GM06990 (cell line): ENCODE results near the gene RPL5.

Experiments used
- DNase-seq: peaks from one replicate; pipeline ENCODE4 v3.0.0-alpha.2; 2011; ENCODE audit not compliant: insufficient read length; ENCODE audit errors: extremely low read depth
- H3K27me3 ChIP-seq: replicated peaks from 2 replicates; pipeline ENCODE4 v1.6.0; 2011; ENCODE audit warnings: low read length; ENCODE audit not compliant: control insufficient read depth, insufficient read depth
- H3K36me3 ChIP-seq: 2 replicates; pipeline ENCODE4 v1.5.1; 2011; ENCODE audit warnings: low read length; ENCODE audit not compliant: control insufficient read depth, insufficient read depth
- H3K4me3 ChIP-seq: replicated peaks from 2 replicates; pipeline ENCODE4 v1.5.1; 2011; ENCODE audit warnings: low read depth, mild to moderate bottlenecking, control low read depth, low read length
- TF ChIP-seq, protein P1 (sequence below): IDR thresholded peaks from 2 replicates; pipeline ENCODE4 v1.5.1; 2011; ENCODE audit warnings: low read length, control low read depth, mild to moderate bottlenecking, inconsistent platforms; ENCODE audit not compliant: insufficient read depth, poor library complexity, severe bottlenecking

RPL5 gene

GRCh38 chr1:92797961-92798360 lies 33.9 kb upstream of the RPL5 start:
- no peaks in the 10 kb centered on the region for H3K27me3 ChIP-seq
- TF ChIP-seq, protein P1, sequence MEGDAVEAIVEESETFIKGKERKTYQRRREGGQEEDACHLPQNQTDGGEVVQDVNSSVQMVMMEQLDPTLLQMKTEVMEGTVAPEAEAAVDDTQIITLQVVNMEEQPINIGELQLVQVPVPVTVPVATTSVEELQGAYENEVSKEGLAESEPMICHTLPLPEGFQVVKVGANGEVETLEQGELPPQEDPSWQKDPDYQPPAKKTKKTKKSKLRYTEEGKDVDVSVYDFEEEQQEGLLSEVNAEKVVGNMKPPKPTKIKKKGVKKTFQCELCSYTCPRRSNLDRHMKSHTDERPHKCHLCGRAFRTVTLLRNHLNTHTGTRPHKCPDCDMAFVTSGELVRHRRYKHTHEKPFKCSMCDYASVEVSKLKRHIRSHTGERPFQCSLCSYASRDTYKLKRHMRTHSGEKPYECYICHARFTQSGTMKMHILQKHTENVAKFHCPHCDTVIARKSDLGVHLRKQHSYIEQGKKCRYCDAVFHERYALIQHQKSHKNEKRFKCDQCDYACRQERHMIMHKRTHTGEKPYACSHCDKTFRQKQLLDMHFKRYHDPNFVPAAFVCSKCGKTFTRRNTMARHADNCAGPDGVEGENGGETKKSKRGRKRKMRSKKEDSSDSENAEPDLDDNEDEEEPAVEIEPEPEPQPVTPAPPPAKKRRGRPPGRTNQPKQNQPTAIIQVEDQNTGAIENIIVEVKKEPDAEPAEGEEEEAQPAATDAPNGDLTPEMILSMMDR, result no peak
- H3K36me3 ChIP-seq, result no peaks in the 10 kb centered on the region
- no peak for DNase-seq
- no peak overlapping the region for H3K4me3 ChIP-seq

- Histone ChIP-seq H3K4me3 (no peak overlapping the region), H3K27me3 (no peaks in the 10 kb centered on the region), H3K36me3 (no peaks in the 10 kb centered on the region)
- TF ChIP-seq, protein P1, result no peak
- no peak for DNase-seq
Observed at GRCh38 chr1:92803140-92803887, 28.5 kb upstream of the RPL5 start.

DNA sequence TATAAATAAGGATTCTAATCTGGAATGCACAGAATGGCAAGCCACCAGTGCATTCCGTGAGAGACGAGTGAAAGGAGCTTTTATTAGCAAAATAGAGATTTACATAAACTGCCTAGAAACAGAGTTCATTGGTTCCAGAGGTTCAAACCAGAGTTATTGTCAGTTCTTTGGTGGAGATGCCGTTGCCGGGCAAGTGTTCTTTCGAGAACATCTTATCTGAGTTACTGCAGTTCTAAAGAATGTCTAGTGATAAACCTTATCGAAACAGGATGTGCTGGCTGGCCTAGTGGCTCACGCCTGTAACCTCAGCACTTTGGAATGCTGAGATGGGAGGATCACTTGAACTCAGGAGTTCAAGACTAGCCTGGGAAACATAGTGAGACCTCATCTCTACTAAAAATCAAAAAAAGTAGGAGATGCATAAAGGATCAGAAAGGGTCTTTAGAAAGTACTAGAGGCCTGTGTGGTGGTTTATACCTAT lies 27.1 kb upstream of the RPL5 start:
- TF ChIP-seq, protein P1, result no peak
- no peak overlapping the region for H3K4me3 ChIP-seq
- H3K36me3 ChIP-seq, result no peaks in the 10 kb centered on the region
- DNase-seq, result no peak
- no peaks in the 10 kb centered on the region for H3K27me3 ChIP-seq

GRCh38 chr1:92805216-92805615 lies 26.6 kb upstream of the RPL5 start:
- H3K36me3 ChIP-seq, result no peaks in the 10 kb centered on the region

GRCh38 chr1:92808381-92808780 lies 23.5 kb upstream of the RPL5 start:
- H3K36me3 ChIP-seq, result no peaks in the 10 kb centered on the region
- no peak overlapping the region for H3K4me3 ChIP-seq
- no peak for DNase-seq
- no peaks in the 10 kb centered on the region for H3K27me3 ChIP-seq
- TF ChIP-seq, protein P1, result no peak

More at GRCh38 chr1:92805216-92805615, 26.6 kb upstream of the RPL5 start:
- Histone ChIP-seq H3K27me3 (no peaks in the 10 kb centered on the region), H3K4me3 (no peak overlapping the region)
- DNase-seq, result no peak
- TF ChIP-seq, protein P1, result no peak
